NT2/D1 (cell line): Measurements from ENCODE around the gene MAN1A2.

Experiments used
- SUZ12 ChIP-seq: IDR thresholded peaks from 2 replicates; pipeline ENCODE4 v1.6.1; 2011; ENCODE audit not compliant: insufficient read length, insufficient read depth; ENCODE audit errors: extremely low read depth
- YY1 ChIP-seq: IDR thresholded peaks from 2 replicates; pipeline ENCODE4 v1.6.1; 2011; ENCODE audit not compliant: insufficient read length, insufficient read depth
- ZNF274 ChIP-seq: IDR thresholded peaks from 2 replicates; pipeline ENCODE4 v1.6.1; 2011; ENCODE audit warnings: mild to moderate bottlenecking, low read depth, low read length

DNA sequence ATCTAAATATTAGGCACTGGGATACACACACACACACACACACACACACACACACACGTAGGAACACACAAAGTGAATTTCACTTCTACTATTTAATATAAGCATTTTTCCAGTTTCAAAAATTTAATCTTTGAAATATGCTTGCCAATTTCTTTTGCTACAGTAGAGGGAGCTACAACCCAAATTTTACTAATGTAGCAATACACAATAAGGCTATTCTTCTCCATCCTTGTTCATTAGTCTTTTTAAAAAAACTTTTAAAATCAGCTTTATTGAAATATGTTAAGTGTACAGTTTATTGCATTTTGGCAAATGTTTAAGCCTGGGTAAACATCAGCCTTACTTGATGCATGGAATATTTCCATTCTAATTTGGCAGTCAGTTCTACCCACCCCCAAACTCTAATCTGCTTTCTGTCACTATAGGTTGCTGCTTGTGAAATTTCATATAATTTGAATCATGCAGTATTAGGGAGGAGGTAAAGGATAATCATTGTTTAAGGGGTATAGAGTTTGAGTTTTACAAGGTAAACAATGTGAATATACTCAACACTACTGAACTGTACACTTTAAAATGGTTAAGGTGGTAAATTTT, 145.6 kb downstream of the MAN1A2 start:
- no peak for TF ChIP-seq YY1
- no peak for TF ChIP-seq ZNF274
- no peak for TF ChIP-seq SUZ12
